ENCODE data around the gene FAM9C.

The FAM9C gene

DNA sequence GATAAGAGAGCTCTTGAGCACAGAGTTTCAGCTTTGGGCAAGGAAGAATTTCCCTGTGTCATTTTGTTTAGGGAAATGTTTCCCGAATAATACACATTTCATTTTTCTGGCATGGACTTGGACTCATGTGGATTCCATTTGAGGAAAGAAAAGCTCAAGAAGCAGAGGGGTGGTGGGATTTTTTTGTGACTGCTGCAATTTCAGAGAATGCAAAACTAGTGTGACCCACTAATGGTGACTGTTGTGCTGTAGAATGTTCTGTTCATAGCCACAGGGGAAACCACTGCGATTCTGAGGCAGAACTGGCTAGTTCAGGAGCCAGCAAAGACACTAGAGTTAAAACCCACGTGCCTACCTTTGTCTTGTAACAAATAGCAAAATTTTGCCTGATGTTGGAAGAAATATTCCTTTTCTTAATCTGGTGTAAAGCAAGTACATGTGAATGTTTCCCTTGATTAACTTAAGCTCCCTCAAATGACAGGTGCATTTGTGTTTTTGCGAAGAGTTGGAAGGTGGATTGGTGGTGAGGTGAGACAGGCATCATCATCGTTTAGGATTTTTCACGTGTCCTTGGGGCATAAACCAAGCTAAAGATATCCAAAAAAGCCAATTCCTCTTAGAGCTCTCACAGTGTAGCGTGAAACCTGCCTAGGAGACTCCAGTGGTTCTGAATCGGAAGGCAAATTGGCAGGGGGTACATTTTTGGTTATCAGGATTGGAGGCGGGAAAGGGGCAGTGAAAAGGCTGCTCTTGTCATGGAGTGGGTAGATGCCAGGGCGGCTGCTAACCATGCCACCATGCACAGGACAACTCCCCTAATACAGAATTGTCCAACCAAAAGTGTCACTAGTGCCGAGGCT is 38.0 kb upstream of the FAM9C start:
- POLR2A ChIA-PET (ENCODE audit: low non-redundant PET): no interaction called here
- DNase-seq (ENCODE audit: low spot score): no peak
- no peak overlapping the region for H3K27ac ChIP-seq
- CTCF ChIA-PET: interaction anchor here (0.6 kb wide), 1 partner anchor 135 kb away, joined by 4 read pairs; no protein-coding TSS in a partner anchor
- TF ChIP-seq, protein P1, sequence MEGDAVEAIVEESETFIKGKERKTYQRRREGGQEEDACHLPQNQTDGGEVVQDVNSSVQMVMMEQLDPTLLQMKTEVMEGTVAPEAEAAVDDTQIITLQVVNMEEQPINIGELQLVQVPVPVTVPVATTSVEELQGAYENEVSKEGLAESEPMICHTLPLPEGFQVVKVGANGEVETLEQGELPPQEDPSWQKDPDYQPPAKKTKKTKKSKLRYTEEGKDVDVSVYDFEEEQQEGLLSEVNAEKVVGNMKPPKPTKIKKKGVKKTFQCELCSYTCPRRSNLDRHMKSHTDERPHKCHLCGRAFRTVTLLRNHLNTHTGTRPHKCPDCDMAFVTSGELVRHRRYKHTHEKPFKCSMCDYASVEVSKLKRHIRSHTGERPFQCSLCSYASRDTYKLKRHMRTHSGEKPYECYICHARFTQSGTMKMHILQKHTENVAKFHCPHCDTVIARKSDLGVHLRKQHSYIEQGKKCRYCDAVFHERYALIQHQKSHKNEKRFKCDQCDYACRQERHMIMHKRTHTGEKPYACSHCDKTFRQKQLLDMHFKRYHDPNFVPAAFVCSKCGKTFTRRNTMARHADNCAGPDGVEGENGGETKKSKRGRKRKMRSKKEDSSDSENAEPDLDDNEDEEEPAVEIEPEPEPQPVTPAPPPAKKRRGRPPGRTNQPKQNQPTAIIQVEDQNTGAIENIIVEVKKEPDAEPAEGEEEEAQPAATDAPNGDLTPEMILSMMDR (conservative IDR thresholded peaks at IDR 0.05; ENCODE audit: low read depth): no peak

GRCh38 chrX:13081395-13082205 is 37.2 kb upstream of the FAM9C start:
- DNase-seq (ENCODE audit: low spot score): no peak
- no peak overlapping the region for H3K27ac ChIP-seq
- POLR2A ChIA-PET (ENCODE audit: low non-redundant PET): no interaction called here
- CTCF ChIA-PET: interaction anchor here (0.6 kb wide), 1 partner anchor 333 kb away, joined by 3 read pairs; no protein-coding TSS in a partner anchor
- TF ChIP-seq, protein P1 (conservative IDR thresholded peaks at IDR 0.05; ENCODE audit: low read depth): no peak

GRCh38 chrX:13080128-13080795 is 35.8 kb upstream of the FAM9C start:
- no peak overlapping the region for H3K27ac ChIP-seq
- POLR2A ChIA-PET (ENCODE audit: low non-redundant PET): no interaction called here
- TF ChIP-seq, protein P1 (conservative IDR thresholded peaks at IDR 0.05; ENCODE audit: low read depth): no peak
- CTCF ChIA-PET: no interaction called here
- DNase-seq (ENCODE audit: low spot score): no peak

DNA sequence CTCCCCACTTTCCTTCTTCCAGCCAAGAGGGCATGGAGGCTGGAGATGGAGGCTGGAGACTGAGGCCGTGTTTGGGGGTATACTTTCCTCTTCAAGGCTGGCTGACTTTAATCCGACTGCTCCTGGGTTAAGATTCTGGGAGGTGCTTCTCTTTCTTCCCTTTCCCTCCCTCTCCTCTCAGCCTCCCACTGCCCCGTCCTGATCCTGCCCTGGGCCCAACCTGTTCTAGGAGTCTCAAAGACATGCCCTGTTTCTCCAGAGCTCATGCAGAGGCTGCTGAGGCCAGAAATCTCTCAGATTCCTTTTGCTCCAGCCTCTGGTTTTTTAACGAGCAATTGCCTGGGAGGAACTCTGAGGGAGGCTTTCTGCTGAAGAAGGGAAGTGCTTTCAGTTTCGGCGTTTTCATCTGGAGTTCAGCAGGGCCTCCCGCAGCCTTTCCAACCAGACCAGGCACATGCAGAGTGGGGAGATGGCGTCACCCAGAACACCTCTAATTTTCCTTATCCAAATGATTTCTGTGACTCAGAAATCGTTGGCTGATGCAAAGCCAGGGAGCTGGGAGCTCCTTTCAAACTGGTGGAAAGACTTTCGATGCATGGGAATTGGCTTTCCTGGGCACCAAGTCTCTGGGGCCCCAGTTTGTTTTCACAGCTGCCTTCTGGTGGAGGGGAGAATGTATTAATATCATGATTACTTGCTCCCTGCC is 34.5 kb upstream of the FAM9C start:
- H3K27ac ChIP-seq: no peak overlapping the region
- DNase-seq (ENCODE audit: low spot score): no peak
- ChIA-PET CTCF (no interaction called here), POLR2A (ENCODE audit: low non-redundant PET) (no interaction called here)
- TF ChIP-seq, protein P1 (conservative IDR thresholded peaks at IDR 0.05; ENCODE audit: low read depth): no peak

GRCh38 chrX:13077168-13077567 is 32.7 kb upstream of the FAM9C start:
- POLR2A ChIA-PET (ENCODE audit: low non-redundant PET): no interaction called here
- no peak for DNase-seq (ENCODE audit: low spot score)
- TF ChIP-seq, protein P1 (conservative IDR thresholded peaks at IDR 0.05; ENCODE audit: low read depth): no peak
- no peak overlapping the region for H3K27ac ChIP-seq
- CTCF ChIA-PET: no interaction called here
